Measurements from ENCODE around the gene CNOT6L.
"Not testable (repeated sequence)": the region's sequence is repeated elsewhere in the genome, so short reads cannot be mapped to it uniquely, and the experiment has no call there.

CNOT6L gene

GRCh38 chr4:77721073-77721472 is 98.1 kb downstream of the CNOT6L start:
- no peak for DNase-seq
- no peaks in the 10 kb centered on the region for H3K4me1 ChIP-seq (ENCODE audit: control insufficient read depth, insufficient read depth, low read length, poor library complexity, severe bottlenecking)
- no peaks in the 10 kb centered on the region for H3K27me3 ChIP-seq (replicated peaks; ENCODE audit: control insufficient read depth, insufficient read depth, low read length, poor library complexity, severe bottlenecking)
- H3K27ac ChIP-seq (ENCODE audit: insufficient read depth, low read length, poor library complexity, severe bottlenecking), result no peak overlapping the region
- peaks cover 49% of the 10 kb centered on the region for H3K36me3 ChIP-seq (ENCODE audit: control insufficient read depth, insufficient read depth, low read length)
- no peak overlapping the region for H3K4me3 ChIP-seq (ENCODE audit: insufficient read depth, low read depth, low read length, poor library complexity, severe bottlenecking)
- H3K9me3 ChIP-seq (ENCODE audit: control insufficient read depth, low read length), result no peaks in the 10 kb centered on the region

GRCh38 chr4:77718500-77718899 is 100.7 kb downstream of the CNOT6L start:
- H3K4me1 ChIP-seq (ENCODE audit: control insufficient read depth, insufficient read depth, low read length, poor library complexity, severe bottlenecking); H3K27ac ChIP-seq (ENCODE audit: insufficient read depth, low read length, poor library complexity, severe bottlenecking); H3K27me3 ChIP-seq (replicated peaks; ENCODE audit: control insufficient read depth, insufficient read depth, low read length, poor library complexity, severe bottlenecking); H3K4me3 ChIP-seq (ENCODE audit: insufficient read depth, low read depth, low read length, poor library complexity, severe bottlenecking); DNase-seq; H3K9me3 ChIP-seq (ENCODE audit: control insufficient read depth, low read length): not testable (repeated sequence)
- peaks cover 34% of the 10 kb centered on the region for H3K36me3 ChIP-seq (ENCODE audit: control insufficient read depth, insufficient read depth, low read length)

GRCh38 chr4:77715414-77716290 is 103.5 kb downstream of the CNOT6L start:
- H3K4me1 ChIP-seq (ENCODE audit: control insufficient read depth, insufficient read depth, low read length, poor library complexity, severe bottlenecking), result no peaks in the 10 kb centered on the region
- no peak overlapping the region for H3K27ac ChIP-seq (ENCODE audit: insufficient read depth, low read length, poor library complexity, severe bottlenecking)
- no peak for DNase-seq
- H3K9me3 ChIP-seq (ENCODE audit: control insufficient read depth, low read length), result no peaks in the 10 kb centered on the region
- peaks cover 14% of the 10 kb centered on the region for H3K36me3 ChIP-seq (ENCODE audit: control insufficient read depth, insufficient read depth, low read length)
- H3K27me3 ChIP-seq (replicated peaks; ENCODE audit: control insufficient read depth, insufficient read depth, low read length, poor library complexity, severe bottlenecking), result no peaks in the 10 kb centered on the region
- H3K4me3 ChIP-seq (ENCODE audit: insufficient read depth, low read depth, low read length, poor library complexity, severe bottlenecking), result no peak overlapping the region

GRCh38 chr4:77714514-77714913 is 104.7 kb downstream of the CNOT6L start:
- Histone ChIP-seq H3K36me3 (ENCODE audit: control insufficient read depth, insufficient read depth, low read length) (peaks cover 9% of the 10 kb centered on the region), H3K27ac (ENCODE audit: insufficient read depth, low read length, poor library complexity, severe bottlenecking) (no peak overlapping the region), H3K9me3 (ENCODE audit: control insufficient read depth, low read length) (no peaks in the 10 kb centered on the region), H3K4me3 (ENCODE audit: insufficient read depth, low read depth, low read length, poor library complexity, severe bottlenecking) (no peak overlapping the region), H3K4me1 (ENCODE audit: control insufficient read depth, insufficient read depth, low read length, poor library complexity, severe bottlenecking) (no peaks in the 10 kb centered on the region), H3K27me3 (replicated peaks; ENCODE audit: control insufficient read depth, insufficient read depth, low read length, poor library complexity, severe bottlenecking) (no peaks in the 10 kb centered on the region)
- no peak for DNase-seq

GRCh38 chr4:77713884-77714283 is 105.3 kb downstream of the CNOT6L start:
- DNase-seq, result no peak
- no peaks in the 10 kb centered on the region for H3K27me3 ChIP-seq (replicated peaks; ENCODE audit: control insufficient read depth, insufficient read depth, low read length, poor library complexity, severe bottlenecking)
- no peak overlapping the region for H3K27ac ChIP-seq (ENCODE audit: insufficient read depth, low read length, poor library complexity, severe bottlenecking)
- no peaks in the 10 kb centered on the region for H3K4me1 ChIP-seq (ENCODE audit: control insufficient read depth, insufficient read depth, low read length, poor library complexity, severe bottlenecking)
- no peaks in the 10 kb centered on the region for H3K9me3 ChIP-seq (ENCODE audit: control insufficient read depth, low read length)
- peaks cover 5% of the 10 kb centered on the region for H3K36me3 ChIP-seq (ENCODE audit: control insufficient read depth, insufficient read depth, low read length)
- H3K4me3 ChIP-seq (ENCODE audit: insufficient read depth, low read depth, low read length, poor library complexity, severe bottlenecking), result no peak overlapping the region

GRCh38 chr4:77712675-77713074 is 106.5 kb downstream of the CNOT6L start:
- no peak overlapping the region for H3K4me3 ChIP-seq (ENCODE audit: insufficient read depth, low read depth, low read length, poor library complexity, severe bottlenecking)
- H3K4me1 ChIP-seq (ENCODE audit: control insufficient read depth, insufficient read depth, low read length, poor library complexity, severe bottlenecking), result no peaks in the 10 kb centered on the region
- H3K9me3 ChIP-seq (ENCODE audit: control insufficient read depth, low read length), result no peaks in the 10 kb centered on the region
- H3K36me3 ChIP-seq (ENCODE audit: control insufficient read depth, insufficient read depth, low read length), result peaks cover 5% of the 10 kb centered on the region
- no peak for DNase-seq
- no peaks in the 10 kb centered on the region for H3K27me3 ChIP-seq (replicated peaks; ENCODE audit: control insufficient read depth, insufficient read depth, low read length, poor library complexity, severe bottlenecking)
- no peak overlapping the region for H3K27ac ChIP-seq (ENCODE audit: insufficient read depth, low read length, poor library complexity, severe bottlenecking)

GRCh38 chr4:77711469-77711868 is 107.7 kb downstream of the CNOT6L start:
- Histone ChIP-seq H3K9me3 (ENCODE audit: control insufficient read depth, low read length) (no peaks in the 10 kb centered on the region), H3K4me1 (ENCODE audit: control insufficient read depth, insufficient read depth, low read length, poor library complexity, severe bottlenecking) (no peaks in the 10 kb centered on the region), H3K36me3 (ENCODE audit: control insufficient read depth, insufficient read depth, low read length) (peaks cover 5% of the 10 kb centered on the region), H3K27me3 (replicated peaks; ENCODE audit: control insufficient read depth, insufficient read depth, low read length, poor library complexity, severe bottlenecking) (no peaks in the 10 kb centered on the region), H3K27ac (ENCODE audit: insufficient read depth, low read length, poor library complexity, severe bottlenecking) (no peak overlapping the region), H3K4me3 (ENCODE audit: insufficient read depth, low read depth, low read length, poor library complexity, severe bottlenecking) (no peak overlapping the region)
- DNase-seq, result no peak

GRCh38 chr4:77710684-77711083 is 108.5 kb downstream of the CNOT6L start:
- no peaks in the 10 kb centered on the region for H3K4me1 ChIP-seq (ENCODE audit: control insufficient read depth, insufficient read depth, low read length, poor library complexity, severe bottlenecking)
- H3K9me3 ChIP-seq (ENCODE audit: control insufficient read depth, low read length), result no peaks in the 10 kb centered on the region
- no peak overlapping the region for H3K4me3 ChIP-seq (ENCODE audit: insufficient read depth, low read depth, low read length, poor library complexity, severe bottlenecking)
- DNase-seq, result no peak
- no peak overlapping the region for H3K27ac ChIP-seq (ENCODE audit: insufficient read depth, low read length, poor library complexity, severe bottlenecking)
- peaks cover 5% of the 10 kb centered on the region for H3K36me3 ChIP-seq (ENCODE audit: control insufficient read depth, insufficient read depth, low read length)
- no peaks in the 10 kb centered on the region for H3K27me3 ChIP-seq (replicated peaks; ENCODE audit: control insufficient read depth, insufficient read depth, low read length, poor library complexity, severe bottlenecking)

GRCh38 chr4:77710059-77710458 is 109.1 kb downstream of the CNOT6L start:
- Histone ChIP-seq H3K36me3 (ENCODE audit: control insufficient read depth, insufficient read depth, low read length) (peaks cover 5% of the 10 kb centered on the region), H3K27ac (ENCODE audit: insufficient read depth, low read length, poor library complexity, severe bottlenecking) (no peak overlapping the region), H3K27me3 (replicated peaks; ENCODE audit: control insufficient read depth, insufficient read depth, low read length, poor library complexity, severe bottlenecking) (no peaks in the 10 kb centered on the region), H3K4me1 (ENCODE audit: control insufficient read depth, insufficient read depth, low read length, poor library complexity, severe bottlenecking) (no peaks in the 10 kb centered on the region), H3K4me3 (ENCODE audit: insufficient read depth, low read depth, low read length, poor library complexity, severe bottlenecking) (no peak overlapping the region), H3K9me3 (ENCODE audit: control insufficient read depth, low read length) (no peaks in the 10 kb centered on the region)
- no peak for DNase-seq

GRCh38 chr4:77706717-77707116 is 112.5 kb downstream of the CNOT6L start:
- DNase-seq, result no peak
- H3K9me3 ChIP-seq (ENCODE audit: control insufficient read depth, low read length), result no peaks in the 10 kb centered on the region
- H3K36me3 ChIP-seq (ENCODE audit: control insufficient read depth, insufficient read depth, low read length), result no peaks in the 10 kb centered on the region
- H3K27ac ChIP-seq (ENCODE audit: insufficient read depth, low read length, poor library complexity, severe bottlenecking), result no peak overlapping the region
- H3K27me3 ChIP-seq (replicated peaks; ENCODE audit: control insufficient read depth, insufficient read depth, low read length, poor library complexity, severe bottlenecking), result no peaks in the 10 kb centered on the region
- no peaks in the 10 kb centered on the region for H3K4me1 ChIP-seq (ENCODE audit: control insufficient read depth, insufficient read depth, low read length, poor library complexity, severe bottlenecking)
- H3K4me3 ChIP-seq (ENCODE audit: insufficient read depth, low read depth, low read length, poor library complexity, severe bottlenecking), result no peak overlapping the region
